Kidney capillary endothelial cell (primary cell): Measurements from ENCODE around the gene TBK1.

Experiments
- DNase-seq: peaks from one replicate; pipeline ENCODE4 v3.0.0-alpha.2; 2018; ENCODE audit warnings: low spot score

The TBK1 gene

DNA sequence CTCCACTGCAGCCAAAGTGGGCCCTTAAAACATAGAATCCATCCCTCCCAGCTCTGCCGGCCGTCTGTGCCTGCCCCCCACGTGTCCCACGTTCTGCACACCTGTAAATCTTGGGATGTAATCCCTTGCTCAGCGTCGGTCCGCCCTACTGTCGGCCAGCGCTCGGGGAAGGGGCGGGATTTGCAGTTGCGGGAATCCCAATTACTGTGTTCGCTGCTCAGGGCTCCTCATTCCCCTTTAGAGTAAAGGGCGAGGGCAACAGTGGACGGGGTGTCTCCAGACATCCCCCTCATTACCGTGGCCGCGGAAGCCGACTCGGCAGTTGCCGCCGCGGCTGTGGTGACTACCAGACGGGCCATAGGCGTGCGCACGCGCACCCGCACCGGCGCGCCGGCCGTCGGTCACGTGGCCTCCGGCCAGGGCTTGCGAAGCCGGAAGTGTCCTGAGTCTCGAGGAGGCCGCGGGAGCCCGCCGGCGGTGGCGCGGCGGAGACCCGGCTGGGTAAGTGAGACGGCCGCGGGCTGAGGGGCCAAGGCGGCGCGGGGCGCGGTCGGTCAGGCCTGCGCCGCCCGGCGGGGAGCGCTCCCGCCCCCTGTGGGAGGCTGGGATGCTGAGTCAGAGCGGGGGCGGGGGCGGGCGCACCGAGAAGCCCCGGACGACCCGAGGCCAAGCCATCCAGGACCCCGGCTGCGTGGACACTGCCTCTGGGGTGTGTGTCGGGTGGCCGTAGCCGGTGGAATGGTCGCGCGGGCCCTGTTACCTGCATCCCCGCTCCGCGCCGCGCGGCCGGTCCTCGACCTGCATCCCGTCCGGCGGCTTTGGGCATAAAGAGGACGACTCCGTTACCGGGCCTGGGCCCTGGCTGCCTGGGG is at the start of gene TBK1:
Gene TBK1, plus strand, starts transcription at position 434 of the 872 bp plus-strand sequence. CDS start 3,751 bp downstream, outside the sequence.
- DNase-seq = peak; percentile 85

GRCh38 chr12:64402181-64402580 is 49.7 kb upstream of the TBK1 start:
- DNase-seq = no peak

GRCh38 chr12:64403707-64404469 is 48.0 kb upstream of the TBK1 start, which contains the start of gene XPOT:
Gene XPOT, plus strand, starts transcription at chr12:64404392. Its CDS starts 5,644 bp downstream, at chr12:64410036.
- peak; percentile 97 for DNase-seq

GRCh38 chr12:64404470-64405256 is 47.3 kb upstream of the TBK1 start:
- peak; percentile 56 for DNase-seq

DNA sequence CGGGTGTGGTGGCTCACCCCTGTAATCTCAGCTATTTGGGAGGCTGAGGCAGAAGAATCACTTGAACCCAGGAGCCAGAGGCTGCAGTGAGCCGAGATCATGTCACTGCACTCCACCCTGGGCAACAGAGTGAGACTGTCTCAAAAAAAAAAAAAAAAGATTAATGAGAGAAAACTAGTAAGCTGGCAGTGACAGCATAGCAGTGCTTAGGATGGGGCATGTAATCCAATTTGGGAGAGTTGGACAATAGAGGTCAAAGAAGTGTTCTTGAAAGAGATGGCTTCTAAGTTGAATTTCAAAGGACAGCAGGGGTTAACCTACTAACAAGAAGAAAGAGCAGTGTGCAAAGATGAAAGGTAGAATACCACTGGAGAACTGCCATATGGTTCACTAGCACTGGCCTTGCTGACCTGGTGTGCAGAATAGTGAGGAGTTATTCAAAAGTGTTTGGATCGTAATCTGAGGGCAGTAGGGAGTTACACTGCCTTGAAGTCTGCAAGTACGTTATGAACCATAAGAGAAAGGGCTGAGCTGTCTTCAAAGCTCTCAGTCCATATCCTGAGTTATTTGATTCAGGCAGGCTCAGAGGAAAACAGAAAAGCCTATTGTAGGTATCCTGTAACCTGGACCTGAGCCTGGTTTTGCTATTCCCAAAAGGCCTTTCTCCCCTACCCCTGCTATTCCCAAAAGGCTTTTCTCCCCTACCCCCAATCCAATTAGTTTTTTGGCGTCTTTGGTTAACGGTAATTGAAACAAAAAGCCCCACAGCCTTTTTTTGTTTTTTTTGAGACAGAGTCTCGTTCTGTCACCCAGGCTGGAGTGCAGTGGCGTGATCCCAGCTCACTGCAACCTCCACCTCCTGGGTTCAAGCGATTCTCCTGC is 44.3 kb upstream of the TBK1 start:
- DNase-seq = no peak

DNA sequence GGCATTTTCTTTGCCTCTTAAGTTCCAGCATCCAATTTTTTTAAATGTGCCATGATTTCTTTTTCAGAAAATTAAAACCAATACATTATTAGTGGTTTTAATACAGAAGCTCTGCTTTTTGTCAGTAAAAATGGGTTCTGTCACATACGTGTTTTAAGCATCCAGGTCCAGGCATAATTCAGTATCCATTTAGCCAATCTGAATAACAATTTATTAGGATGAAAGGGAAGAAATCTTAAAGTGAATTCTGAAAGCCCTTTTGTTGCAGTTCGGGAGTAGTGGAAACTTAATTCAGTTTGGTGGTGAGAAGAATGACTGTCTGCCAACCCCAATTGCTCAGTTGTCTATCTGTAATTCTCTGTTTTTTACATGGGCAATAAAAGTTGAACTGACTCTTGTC is 40.5 kb upstream of the TBK1 start:
- DNase-seq = no peak

DNA sequence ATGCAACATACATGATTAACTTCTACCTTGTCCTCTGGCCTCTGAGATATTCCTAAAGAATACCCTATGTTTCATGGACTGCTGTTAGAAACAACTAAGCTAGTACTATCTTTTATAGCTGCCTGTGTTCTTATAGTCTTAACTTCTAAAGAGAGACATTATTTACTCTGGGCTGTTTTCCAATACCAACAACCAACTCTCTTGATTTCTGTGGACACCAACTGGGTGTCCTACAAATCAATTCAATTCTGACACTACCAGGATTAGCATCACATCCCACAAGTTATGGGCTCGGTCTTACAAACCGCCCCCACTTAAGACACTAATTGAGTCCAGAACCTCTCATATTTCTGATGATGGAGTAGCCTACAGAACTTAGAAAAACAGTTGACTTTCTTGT is 39.5 kb upstream of the TBK1 start:
- no peak for DNase-seq

- DNase-seq = no peak
Measured at GRCh38 chr12:64413884-64414283, 38.0 kb upstream of the TBK1 start.

GRCh38 chr12:64418209-64418608 is 33.7 kb upstream of the TBK1 start:
- no peak for DNase-seq

GRCh38 chr12:64419696-64420095 is 32.2 kb upstream of the TBK1 start:
- DNase-seq = peak; percentile 47

DNA sequence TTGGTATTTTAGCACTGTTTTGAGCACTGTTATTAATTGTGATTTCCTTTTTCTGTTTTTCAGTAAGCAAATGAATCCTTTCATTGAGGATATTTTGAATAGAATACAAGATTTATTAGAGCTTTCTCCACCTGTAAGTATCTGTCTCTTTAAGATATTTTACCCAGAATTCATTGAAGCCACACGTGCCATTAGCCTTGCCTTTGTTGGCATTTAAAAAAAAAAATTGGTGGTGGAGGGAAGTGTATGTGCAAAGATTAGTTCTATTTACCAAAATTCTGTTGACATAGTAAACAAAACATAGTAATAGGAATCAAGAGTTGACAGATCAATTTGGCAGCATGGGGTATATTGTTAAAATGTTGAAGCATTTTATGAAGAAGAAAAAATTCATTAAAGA is 23.9 kb upstream of the TBK1 start:
- no peak for DNase-seq

DNA sequence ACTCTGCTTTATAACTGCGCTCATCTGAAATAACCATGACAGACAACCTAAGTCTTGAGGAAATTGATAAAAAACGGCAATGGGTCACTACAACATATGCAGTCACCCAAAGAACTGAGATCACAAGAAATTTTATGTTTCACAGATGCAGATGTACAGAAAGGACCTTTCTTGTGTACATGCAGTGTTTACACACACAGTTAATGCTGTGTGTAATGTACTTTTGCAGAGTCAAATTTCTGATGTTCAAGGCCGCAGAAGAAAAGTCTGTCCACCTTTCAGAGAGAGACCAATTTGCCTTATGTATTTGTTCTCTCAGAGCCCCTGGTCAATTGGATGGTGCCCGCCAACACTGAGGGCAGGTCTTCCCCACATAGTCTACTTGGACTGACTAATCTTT is 23.0 kb upstream of the TBK1 start:
- no peak for DNase-seq

DNA sequence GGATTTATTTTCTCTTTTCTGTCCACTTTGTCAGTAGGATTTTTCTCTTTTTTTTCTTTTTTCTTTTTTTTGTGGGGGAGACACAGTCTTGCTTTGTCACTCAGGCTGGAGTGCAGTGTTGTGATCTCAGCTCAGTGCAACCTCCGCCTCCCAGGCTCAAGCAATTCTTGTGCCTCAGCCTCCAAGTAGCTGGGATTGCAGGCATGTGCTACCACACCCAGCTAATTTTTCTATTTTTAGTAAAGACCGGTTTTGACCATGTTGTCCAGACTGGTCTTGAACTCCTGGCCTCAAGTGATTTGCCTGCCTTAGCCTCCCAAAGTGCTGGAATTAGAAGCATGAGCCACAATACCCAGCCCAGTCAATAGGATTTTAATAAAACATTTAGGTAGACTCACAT is 21.0 kb upstream of the TBK1 start:
- DNase-seq = no peak

- DNase-seq = no peak
Measured at GRCh38 chr12:64431791-64432190, 20.1 kb upstream of the TBK1 start.

DNA sequence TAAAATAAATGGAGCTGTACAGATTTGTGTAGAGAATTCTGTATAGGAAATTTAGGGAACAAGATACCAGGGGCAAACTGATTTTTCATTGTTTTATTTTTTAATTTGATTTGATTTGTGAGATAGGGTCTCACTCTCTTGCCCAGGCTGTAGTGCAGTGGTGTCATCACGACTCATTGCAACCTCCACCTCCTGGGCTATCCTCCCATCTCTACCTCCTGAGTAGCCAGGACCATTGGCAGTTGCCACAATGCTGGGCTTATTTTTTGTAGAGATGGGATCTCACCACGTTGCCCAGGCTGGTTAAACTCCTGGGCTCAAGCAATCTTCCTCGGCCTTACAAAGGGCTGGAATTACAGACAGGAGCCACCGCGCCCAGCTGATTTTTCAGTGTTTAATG is 18.0 kb upstream of the TBK1 start:
- DNase-seq = no peak

DNA sequence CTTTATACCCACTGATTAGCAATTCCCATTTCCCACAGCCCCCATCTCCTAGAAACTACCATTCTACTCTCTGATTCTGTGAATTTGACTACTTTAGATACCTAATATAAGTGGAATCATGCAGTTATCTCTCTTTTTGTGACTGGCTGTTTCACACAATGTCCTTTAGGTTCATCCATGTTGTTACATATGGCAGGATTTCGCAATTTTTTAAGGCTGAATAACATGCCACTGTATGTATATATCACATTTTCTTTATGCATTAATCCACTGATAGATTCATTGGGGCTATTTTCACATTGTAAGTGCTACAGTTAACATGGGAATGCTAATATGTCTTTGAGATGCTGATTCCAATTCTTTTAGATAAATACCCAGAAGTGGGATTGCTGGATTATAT is 11.8 kb upstream of the TBK1 start:
- no peak for DNase-seq

- no peak for DNase-seq
Measured at GRCh38 chr12:64445490-64445889, 6.4 kb upstream of the TBK1 start.

DNA sequence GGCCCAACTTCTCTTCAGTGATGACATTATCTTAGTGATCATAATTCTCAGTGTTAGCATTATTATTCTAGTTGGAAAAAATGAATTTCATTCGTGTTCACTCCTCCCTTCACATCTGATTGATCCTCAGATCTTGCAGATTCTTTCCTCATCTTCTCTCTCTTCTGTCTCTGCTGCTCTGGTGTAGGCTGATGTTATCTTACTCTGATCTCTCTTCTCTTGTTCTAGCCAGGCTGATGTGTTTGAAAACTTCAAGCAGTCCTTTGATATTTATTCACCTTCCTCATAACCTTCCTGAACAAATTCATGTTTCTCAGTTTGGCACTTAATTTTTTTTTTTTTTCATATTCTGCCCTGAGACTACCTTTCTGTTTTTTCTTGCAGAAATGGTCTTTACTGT is 5.6 kb upstream of the TBK1 start:
- DNase-seq = no peak

DNA sequence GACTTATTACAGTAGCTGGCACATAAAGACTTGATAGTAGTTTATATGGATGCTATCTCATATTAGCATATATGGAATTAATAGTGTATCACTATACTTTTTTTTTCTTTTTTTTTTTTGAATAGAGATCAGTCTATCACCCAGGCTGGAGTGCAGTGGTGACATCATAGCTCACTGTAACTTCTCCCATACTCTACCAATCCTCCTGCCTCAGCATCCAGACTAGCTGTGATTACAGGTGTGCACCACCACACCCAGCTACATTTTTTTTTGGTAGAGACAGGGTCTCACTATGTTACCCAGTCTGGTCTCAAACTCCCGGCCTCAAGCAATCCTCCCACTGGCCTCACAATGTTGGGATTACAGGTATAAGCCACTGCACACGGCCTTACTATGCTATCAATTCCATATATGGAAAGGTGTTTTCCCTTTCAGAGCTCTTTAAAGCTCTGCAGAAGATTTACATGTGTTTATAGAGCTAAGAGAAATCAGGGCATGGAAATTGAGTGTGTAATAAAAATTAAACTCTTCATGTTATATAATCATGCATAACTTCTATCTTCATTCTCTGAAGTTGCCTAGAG is 1.8 kb upstream of the TBK1 start:
- DNase-seq = no peak

DNA sequence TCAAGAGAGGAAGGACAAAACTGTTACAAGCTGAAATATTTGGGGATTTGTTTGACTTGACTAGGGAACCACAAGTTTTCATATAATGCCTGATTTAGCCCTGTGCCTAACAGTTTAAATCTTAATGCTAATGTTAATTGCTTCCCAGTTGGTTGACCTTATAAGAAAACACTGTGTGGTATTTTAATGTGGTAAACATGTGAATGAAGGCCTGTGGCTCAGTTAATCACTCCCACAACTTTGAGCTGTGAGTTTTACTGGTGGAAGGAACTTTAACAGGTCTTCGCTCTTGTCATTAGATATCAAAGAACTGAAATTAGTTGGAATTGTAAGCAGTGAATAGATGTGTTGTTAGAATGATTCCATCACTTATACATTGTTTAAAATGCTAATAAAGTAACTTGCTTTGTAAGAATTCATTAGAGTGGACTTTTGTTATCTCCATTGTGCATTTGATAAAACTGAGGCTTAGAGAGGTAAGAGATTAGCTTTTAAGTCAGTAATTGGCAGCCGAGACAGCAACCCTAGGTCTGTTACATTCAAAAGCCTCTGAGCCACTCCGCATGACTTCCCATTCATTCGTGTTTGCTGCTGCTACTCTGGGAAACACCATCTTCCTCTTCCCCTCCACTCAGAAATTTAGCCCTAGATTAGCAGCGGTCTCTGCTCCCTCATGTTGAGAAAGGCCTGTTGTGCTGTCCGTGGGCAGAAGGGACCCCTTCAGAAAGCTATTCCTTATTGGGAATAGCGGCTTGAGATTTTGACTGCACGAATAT is 1.0 kb upstream of the TBK1 start:
- DNase-seq = no peak
